D721Med (cell line): ENCODE data around the gene GRAMD1A.

Experiments
- DNase-seq: peaks from one replicate; pipeline ENCODE4 v3.0.0; 2011; ENCODE audit warnings: low spot score; ENCODE audit not compliant: insufficient read length
- FAIRE-seq: peaks from 2 replicates; lab custom pipeline; 2011; peaks lifted over from hg19 to GRCh38; lab: Jason Lieb, UNC
- CTCF ChIP-seq: IDR thresholded peaks from 2 replicates; pipeline ENCODE4 v1.5.1; 2012; ENCODE audit warnings: mild to moderate bottlenecking, control low read depth; ENCODE audit not compliant: insufficient read depth; ENCODE audit errors: missing control alignments

The GRAMD1A gene

GRCh38 chr19:35074426-35075201 is 74.5 kb downstream of the GRAMD1A start:
- FAIRE-seq (no peak), DNase-seq (no peak)
- no peak for TF ChIP-seq CTCF

GRCh38 chr19:35075202-35076025 is 75.3 kb downstream of the GRAMD1A start:
- TF ChIP-seq CTCF: no peak
- DNase-seq: no peak
- FAIRE-seq: no peak

- FAIRE-seq (no peak), DNase-seq (no peak)
- TF ChIP-seq CTCF: no peak
Measured at GRCh38 chr19:35076026-35076370, 75.9 kb downstream of the GRAMD1A start.
